Islet of Langerhans (tissue), 1 donor: Measurements from ENCODE around the gene EIF1.
"Not testable (repeated sequence)": the region's sequence is repeated elsewhere in the genome, so short reads cannot be mapped to it uniquely, and the experiment has no call there.

Experiments
- FAIRE-seq: peaks from one replicate; lab custom pipeline; 2011; peaks lifted over from hg19 to GRCh38; lab: Jason Lieb, UNC

The EIF1 gene

GRCh38 chr17:41688641-41689496 is at the start of gene EIF1:
Gene EIF1, plus strand, starts transcription at chr17:41688885. Its CDS starts 154 bp downstream, at chr17:41689039.
- no peak for FAIRE-seq

GRCh38 chr17:41638941-41639340 is 49.7 kb upstream of the EIF1 start:
- no peak for FAIRE-seq

- FAIRE-seq: no peak
Measured at GRCh38 chr17:41639492-41640473, 48.9 kb upstream of the EIF1 start.

GRCh38 chr17:41640596-41640995 is 48.1 kb upstream of the EIF1 start:
- not testable (repeated sequence) for FAIRE-seq

- FAIRE-seq: no peak
Measured at GRCh38 chr17:41642252-41643156, 46.2 kb upstream of the EIF1 start.

- FAIRE-seq: no peak
Measured at GRCh38 chr17:41647038-41647813, 41.5 kb upstream of the EIF1 start.

- no peak for FAIRE-seq
Measured at GRCh38 chr17:41647940-41648410, 40.7 kb upstream of the EIF1 start.

GRCh38 chr17:41648411-41649195 is 40.1 kb upstream of the EIF1 start:
- FAIRE-seq: peak; percentile 92

- FAIRE-seq: no peak
Measured at GRCh38 chr17:41649923-41650519, 38.7 kb upstream of the EIF1 start.

GRCh38 chr17:41650794-41651624 is 37.7 kb upstream of the EIF1 start:
- FAIRE-seq: no peak

- no peak for FAIRE-seq
Measured at GRCh38 chr17:41651625-41652460, 36.8 kb upstream of the EIF1 start.

GRCh38 chr17:41652461-41652970 is 36.2 kb upstream of the EIF1 start:
- FAIRE-seq: no peak

GRCh38 chr17:41653421-41653820 is 35.3 kb upstream of the EIF1 start:
- no peak for FAIRE-seq

- FAIRE-seq: no peak
Measured at GRCh38 chr17:41653892-41654677, 34.6 kb upstream of the EIF1 start.

GRCh38 chr17:41654678-41655607 is 33.7 kb upstream of the EIF1 start:
- FAIRE-seq: no peak
